ENCODE measurements around the gene KCTD5. TPM values are rescaled to one million over a fixed set of nuclear protein-coding genes. Genes with fewer than 3 reads are reported as not detected.

The KCTD5 gene
- total and polyA plus RNA-seq, 9 of the 15 experiments (the other 6 are each of a cell fraction or from before 2014, with no cell fraction given): 0.73 to 58.3 (median 32.3) TPM

DNA sequence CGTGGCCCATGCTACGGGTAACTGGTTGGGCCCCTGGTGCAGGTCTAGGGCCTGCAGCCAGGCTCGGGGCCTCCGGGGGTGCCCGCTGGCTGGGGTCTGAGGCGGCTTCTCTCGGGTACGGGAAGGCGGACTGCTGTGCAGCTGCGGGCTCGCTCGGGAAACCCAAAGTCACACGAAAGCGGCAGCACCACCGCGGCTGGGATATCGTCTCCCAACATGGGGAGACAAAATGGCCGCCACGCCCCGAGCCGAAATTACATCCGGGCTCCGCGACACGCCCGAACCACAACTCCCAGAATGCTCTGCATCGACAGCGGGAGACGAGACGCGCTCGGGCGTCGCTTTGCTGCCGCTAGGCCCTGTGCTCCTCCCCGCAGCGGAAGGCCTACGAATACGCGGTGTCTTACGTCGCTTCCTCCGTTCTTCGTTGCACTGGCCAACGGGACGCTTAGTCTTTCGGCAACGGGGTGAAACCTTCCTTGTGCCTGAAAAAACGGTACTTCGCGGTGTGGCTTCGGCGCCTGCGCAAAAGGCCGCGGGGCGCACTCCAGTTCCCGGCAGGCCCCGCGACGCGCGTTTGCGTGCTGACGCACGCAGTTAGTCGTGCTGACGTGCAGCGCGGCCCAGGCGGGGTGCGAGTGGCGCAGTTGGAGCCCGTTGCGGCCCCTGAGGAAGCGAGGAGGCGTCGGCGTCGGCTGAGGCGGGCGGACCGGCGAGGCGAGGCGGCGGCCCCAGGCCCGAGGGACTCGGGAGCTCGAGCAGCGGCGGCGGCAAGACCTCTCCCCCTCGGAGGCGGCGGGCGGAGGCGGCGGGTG, 69.9 kb downstream of the KCTD5 start, which contains the start of gene SRRM2 (continued):
- TF ChIP-seq ZBTB5 (IDR thresholded peaks at IDR 0.05) (no peak), DACH1 (IDR thresholded peaks at IDR 0.05; ENCODE audit: partially characterized antibody) (no peak), ZNF79 (CRISPR knock-in tag; IDR thresholded peaks at IDR 0.05; ENCODE audit: low read depth) (no peak), GATA2 (CRISPR knock-in tag; IDR thresholded peaks at IDR 0.05) (no peak), LEF1 (IDR thresholded peaks at IDR 0.05) (no peak), NCOR1 (IDR thresholded peaks at IDR 0.05) (no peak), FUS (optimal IDR thresholded peaks at IDR 0.05; ENCODE audit: low read depth, low read length) (peak; percentile 50), HEY1 (CRISPR knock-in tag; IDR thresholded peaks at IDR 0.05; ENCODE audit: borderline replicate concordance) (no peak), KLF1 (tag; IDR thresholded peaks at IDR 0.05) (peak; percentile 75; the same call in 1 of the 2 replicates)
- TF ChIP-seq, protein P1, sequence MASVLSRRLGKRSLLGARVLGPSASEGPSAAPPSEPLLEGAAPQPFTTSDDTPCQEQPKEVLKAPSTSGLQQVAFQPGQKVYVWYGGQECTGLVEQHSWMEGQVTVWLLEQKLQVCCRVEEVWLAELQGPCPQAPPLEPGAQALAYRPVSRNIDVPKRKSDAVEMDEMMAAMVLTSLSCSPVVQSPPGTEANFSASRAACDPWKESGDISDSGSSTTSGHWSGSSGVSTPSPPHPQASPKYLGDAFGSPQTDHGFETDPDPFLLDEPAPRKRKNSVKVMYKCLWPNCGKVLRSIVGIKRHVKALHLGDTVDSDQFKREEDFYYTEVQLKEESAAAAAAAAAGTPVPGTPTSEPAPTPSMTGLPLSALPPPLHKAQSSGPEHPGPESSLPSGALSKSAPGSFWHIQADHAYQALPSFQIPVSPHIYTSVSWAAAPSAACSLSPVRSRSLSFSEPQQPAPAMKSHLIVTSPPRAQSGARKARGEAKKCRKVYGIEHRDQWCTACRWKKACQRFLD (CRISPR knock-in tag; IDR thresholded peaks at IDR 0.05): peak; percentile 96
- TF ChIP-seq, protein P2, sequence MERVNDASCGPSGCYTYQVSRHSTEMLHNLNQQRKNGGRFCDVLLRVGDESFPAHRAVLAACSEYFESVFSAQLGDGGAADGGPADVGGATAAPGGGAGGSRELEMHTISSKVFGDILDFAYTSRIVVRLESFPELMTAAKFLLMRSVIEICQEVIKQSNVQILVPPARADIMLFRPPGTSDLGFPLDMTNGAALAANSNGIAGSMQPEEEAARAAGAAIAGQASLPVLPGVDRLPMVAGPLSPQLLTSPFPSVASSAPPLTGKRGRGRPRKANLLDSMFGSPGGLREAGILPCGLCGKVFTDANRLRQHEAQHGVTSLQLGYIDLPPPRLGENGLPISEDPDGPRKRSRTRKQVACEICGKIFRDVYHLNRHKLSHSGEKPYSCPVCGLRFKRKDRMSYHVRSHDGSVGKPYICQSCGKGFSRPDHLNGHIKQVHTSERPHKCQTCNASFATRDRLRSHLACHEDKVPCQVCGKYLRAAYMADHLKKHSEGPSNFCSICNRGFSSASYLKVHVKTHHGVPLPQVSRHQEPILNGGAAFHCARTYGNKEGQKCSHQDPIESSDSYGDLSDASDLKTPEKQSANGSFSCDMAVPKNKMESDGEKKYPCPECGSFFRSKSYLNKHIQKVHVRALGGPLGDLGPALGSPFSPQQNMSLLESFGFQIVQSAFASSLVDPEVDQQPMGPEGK (CRISPR knock-in tag; IDR thresholded peaks at IDR 0.05; ENCODE audit: borderline replicate concordance): peak; percentile 90; the same call in 1 of the 2 replicates
